Stimulated activated CD4-positive, alpha-beta T cell treated with anti-CD3 and anti-CD28 coated beads, Interleukin-2, amount 100 ng/mL, for 4 hours (primary cell): Measurements from ENCODE around the gene LRP11.

Experiments used
- DNase-seq: peaks from one replicate; pipeline ENCODE4 v3.0.0-alpha.2; 2020; ENCODE audit warnings: low read depth

Gene LRP11

GRCh38 chr6:149782337-149782736 is 81.8 kb downstream of the LRP11 start:
- no peak for DNase-seq

- DNase-seq = no peak
These were observed 82.4 kb downstream of the LRP11 start for GRCh38 chr6:149781715-149782114.

GRCh38 chr6:149779644-149779963 is 84.6 kb downstream of the LRP11 start:
- DNase-seq = no peak

GRCh38 chr6:149777624-149778023 is 86.5 kb downstream of the LRP11 start:
- no peak for DNase-seq

- DNase-seq = no peak
These were observed 92.2 kb downstream of the LRP11 start for GRCh38 chr6:149771925-149772324.

GRCh38 chr6:149771185-149771584 is 93.0 kb downstream of the LRP11 start:
- no peak for DNase-seq

- DNase-seq = no peak
These were observed 94.5 kb downstream of the LRP11 start for GRCh38 chr6:149769676-149770075.
